Epithelial cell of proximal tubule (primary cell): ENCODE data around the gene SV2B. TPM values are rescaled to one million over a fixed set of nuclear protein-coding genes. Genes with fewer than 3 reads are reported as not detected.
A peak's percentile ranks its signal among the peaks of the same experiment; 100 is the strongest.

Experiments
- DNase-seq: peaks from one replicate; pipeline ENCODE4 v3.0.0-alpha.2; 2011; ENCODE audit warnings: low read depth
- H3K4me3 ChIP-seq: 2 replicates; pipeline ENCODE4 v1.5.1; 2011; ENCODE audit warnings: low read depth, mild to moderate bottlenecking, low read length
- CTCF ChIP-seq: conservative IDR thresholded peaks from 2 replicates; pipeline ENCODE4 v1.5.1; 2012; ENCODE audit warnings: low read depth, mild to moderate bottlenecking, low read length
- total RNA-seq: library from RNA; depleted of rRNA; stranded (reverse); fragments of >200 nt; gene quantifications from 2 replicates; pipeline ENCODE4 v1.2.3, GENCODE V29; 2015

The SV2B gene
- total RNA-seq, 1 donor from 2014 or later, result not detected

- DNase-seq, result no peak
- H3K4me3 ChIP-seq, result no peak overlapping the region
- TF ChIP-seq CTCF, result no peak
Measured at GRCh38 chr15:91294344-91294743, 194.3 kb downstream of the SV2B start.

- H3K4me3 ChIP-seq, result no peak overlapping the region
- no peak for TF ChIP-seq CTCF
- DNase-seq, result no peak
Measured at GRCh38 chr15:91294795-91295194, 194.7 kb downstream of the SV2B start.

- no peak for DNase-seq
- TF ChIP-seq CTCF, result no peak
- H3K4me3 ChIP-seq, result no peak overlapping the region
Measured at GRCh38 chr15:91298101-91298500, 198.0 kb downstream of the SV2B start.

GRCh38 chr15:91302588-91303439 is 202.8 kb downstream of the SV2B start:
- TF ChIP-seq CTCF, result peak; percentile 81
- peak; percentile 15 for DNase-seq
- H3K4me3 ChIP-seq, result no peak overlapping the region

- H3K4me3 ChIP-seq, result no peak overlapping the region
- no peak for DNase-seq
- TF ChIP-seq CTCF, result no peak
Measured at GRCh38 chr15:91304210-91304609, 204.2 kb downstream of the SV2B start.

- no peak overlapping the region for H3K4me3 ChIP-seq
- no peak for DNase-seq
- no peak for TF ChIP-seq CTCF
Measured at GRCh38 chr15:91304786-91305185, 204.7 kb downstream of the SV2B start.

GRCh38 chr15:91306144-91306543 is 206.1 kb downstream of the SV2B start:
- H3K4me3 ChIP-seq, result no peak overlapping the region
- DNase-seq, result no peak
- no peak for TF ChIP-seq CTCF
